Activated naive CD8-positive, alpha-beta T cell treated with anti-CD3 and anti-CD28 coated beads, Interleukin-2, amount 50 U/mL, for 16 hours (primary cell): ENCODE data around the gene PCNX1.
"Not testable (repeated sequence)": the region's sequence is repeated elsewhere in the genome, so short reads cannot be mapped to it uniquely, and the experiment has no call there.

ENCODE experiments used
- DNase-seq: peaks from one replicate; pipeline ENCODE4 v3.0.0-alpha.2; 2020; ENCODE audit warnings: low read depth, low spot score

The PCNX1 gene

DNA sequence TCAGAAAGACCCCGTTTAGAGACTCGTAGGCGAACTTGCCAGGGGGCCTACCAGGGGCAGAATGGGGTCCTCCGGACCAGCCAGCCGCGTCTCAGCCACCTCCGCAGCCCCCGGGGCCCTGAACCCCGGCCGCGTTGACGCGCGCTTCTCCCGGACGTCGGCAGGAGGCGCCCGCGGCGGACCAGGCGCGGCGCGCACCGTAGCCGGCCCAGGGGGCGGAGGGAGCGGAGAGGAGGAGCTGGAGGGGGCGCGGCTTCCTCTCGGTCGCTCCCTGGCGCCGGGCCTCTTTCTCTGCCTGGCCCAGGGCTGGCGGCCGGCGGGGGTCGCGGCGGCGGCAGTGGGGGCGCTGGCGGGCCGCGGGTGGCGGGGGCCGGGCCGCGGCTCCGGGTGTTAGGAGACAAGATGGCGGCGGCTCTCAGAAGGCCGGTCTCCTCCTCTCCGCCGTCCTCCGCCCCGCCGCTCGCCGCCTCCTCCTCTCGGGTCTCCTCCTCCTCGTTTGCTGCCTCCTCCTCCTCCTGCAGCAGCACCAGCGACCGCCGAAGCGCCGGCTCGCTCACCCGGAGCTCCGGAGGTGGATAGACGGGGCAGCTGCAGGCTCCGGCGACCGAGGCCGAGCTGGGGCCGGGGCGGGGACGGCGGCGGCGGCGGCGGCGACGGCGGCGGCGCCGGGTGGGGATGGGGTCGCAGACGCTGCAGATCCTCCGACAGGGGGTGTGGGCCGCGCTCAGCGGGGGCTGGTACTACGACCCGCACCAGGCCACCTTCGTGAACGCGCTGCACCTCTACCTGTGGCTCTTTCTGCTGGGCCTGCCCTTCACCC, at the start of gene PCNX1:
TSS of gene PCNX1 (plus strand) at position 284 of the 820 bp plus-strand sequence. CDS start at position 676, 392 bp downstream.
- DNase-seq, result peak; percentile 67

GRCh38 chr14:70857496-70857890, 49.8 kb upstream of the PCNX1 start:
- no peak for DNase-seq

DNA sequence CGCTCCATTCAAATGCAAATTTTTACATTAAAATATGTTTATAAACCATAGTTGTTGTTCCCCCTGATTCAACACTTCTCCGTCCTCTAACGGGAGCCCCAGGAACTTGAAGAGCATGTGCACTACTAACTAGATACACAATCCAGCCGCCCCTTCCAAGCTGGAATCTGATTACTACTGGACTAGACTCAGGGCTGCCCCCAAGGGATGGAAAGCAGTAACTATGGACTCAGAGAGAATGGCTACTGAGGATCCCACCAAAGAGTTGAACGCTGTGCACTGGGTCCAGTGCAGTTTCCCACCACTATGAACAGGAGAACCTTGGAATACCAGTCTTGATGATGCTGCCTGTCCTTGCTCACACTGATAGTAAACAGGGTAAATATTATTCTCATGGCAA, 48.6 kb upstream of the PCNX1 start:
- DNase-seq, result no peak

DNA sequence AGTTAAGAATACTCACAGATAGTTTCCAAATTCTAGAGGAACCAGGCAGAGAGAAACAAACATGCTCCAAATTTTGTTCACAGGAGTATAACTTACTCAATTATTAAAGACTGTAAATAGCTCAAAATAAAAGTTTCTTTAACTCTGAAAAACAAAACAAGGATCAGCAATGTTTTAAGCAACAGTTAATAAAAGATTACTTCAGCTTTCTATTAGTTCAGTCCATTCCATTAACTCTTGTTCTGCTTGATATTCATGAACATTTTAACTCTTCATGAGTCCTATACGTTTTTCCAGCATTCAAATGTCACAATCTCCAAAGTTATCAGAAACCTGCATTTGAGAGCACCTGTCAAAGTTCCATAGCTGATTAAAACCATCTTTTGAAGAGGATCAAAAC, 40.3 kb upstream of the PCNX1 start:
- DNase-seq, result not testable (repeated sequence)

DNA sequence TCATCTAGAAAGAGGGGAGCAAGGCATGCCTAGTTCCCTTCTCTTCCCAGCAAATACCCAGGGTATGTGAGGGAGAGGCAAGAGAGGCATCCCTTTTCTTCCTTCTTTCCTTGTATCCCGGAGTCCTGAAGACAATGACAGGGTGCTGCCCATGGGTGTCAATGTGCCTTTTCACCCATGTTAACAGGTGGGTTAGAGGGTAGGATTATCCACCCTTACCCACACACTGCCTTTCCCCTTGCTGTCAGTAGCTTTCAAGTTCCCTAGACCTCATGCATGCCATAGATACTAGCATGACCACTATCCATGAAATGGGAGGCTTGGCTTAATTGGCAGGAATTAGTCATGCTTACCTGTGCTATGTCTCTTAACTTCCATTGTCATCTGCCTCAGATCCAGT, 36.3 kb upstream of the PCNX1 start:
- DNase-seq, result no peak

DNA sequence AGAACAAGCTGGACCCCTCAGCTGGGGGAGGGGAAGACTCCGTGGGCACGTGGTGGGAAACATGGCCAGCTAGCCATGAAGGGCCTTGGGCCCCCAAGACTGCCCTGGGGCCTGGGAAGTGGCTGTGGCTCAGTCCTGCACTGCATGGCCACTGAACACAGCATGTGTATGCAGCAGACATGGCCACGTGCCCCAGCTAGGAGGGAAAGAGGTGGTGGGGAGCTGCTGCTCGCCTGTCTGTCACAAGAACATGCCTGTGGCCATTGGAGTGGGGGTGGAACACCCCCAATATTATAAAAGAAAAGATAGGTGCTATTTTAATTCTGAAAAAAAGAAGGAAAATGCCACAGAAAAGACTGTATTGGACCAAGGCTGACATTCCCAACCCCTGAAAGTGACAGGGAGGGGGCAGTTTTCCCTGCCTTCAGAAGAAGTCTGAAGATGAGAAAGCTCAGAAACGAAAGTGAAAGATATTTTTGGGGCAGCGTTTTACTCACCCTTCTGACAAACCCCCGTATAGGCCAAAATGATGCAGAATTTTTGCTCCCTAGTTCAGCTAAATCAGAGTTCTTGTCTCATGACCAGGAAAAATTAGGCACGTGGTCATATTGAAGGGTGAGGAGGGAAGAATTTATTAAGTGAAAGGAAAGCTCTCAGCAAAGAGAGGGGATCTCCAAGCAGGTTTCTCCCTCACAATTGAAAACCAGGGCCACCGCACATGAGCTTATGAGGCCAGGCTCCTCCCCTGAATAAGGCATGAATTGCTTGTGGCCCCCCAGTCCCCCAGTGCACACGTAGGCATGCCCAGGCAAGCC, 35.2 kb upstream of the PCNX1 start:
- DNase-seq, result no peak

DNA sequence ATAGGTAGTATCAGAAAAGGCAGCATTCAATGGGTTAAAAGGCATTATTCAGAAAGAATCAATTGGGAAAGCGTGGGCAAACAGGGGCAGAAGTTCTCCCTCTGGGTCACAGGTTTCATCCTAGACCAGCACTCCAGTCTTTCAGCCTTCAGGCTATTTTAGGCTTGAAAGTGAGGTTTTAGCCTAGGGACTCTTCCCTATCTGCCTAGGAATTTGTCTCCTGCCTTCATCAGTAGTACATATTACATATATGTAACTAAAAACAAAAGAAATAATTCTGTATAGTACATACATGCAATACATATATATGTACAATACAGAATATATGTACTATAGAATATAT, 34.6 kb upstream of the PCNX1 start:
- DNase-seq, result no peak

DNA sequence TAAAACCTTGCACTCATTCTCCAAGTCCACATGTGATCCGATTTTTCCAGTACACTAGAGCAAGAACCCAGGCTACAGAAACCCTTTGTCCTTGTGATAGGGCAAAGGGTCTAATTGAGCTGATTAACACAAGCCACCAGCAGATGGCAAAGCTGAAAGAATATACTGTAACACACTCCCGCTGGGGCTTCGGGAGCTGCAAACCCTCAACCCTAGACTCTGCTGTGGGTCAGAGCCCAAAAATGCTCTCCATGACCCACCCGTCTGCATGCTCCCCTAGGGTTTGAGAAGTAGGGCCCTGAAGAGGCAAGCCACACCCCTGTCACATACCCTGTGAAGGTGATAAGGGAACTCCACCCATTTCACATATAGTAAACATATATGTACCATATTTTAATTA, 33.6 kb upstream of the PCNX1 start:
- no peak for DNase-seq

DNA sequence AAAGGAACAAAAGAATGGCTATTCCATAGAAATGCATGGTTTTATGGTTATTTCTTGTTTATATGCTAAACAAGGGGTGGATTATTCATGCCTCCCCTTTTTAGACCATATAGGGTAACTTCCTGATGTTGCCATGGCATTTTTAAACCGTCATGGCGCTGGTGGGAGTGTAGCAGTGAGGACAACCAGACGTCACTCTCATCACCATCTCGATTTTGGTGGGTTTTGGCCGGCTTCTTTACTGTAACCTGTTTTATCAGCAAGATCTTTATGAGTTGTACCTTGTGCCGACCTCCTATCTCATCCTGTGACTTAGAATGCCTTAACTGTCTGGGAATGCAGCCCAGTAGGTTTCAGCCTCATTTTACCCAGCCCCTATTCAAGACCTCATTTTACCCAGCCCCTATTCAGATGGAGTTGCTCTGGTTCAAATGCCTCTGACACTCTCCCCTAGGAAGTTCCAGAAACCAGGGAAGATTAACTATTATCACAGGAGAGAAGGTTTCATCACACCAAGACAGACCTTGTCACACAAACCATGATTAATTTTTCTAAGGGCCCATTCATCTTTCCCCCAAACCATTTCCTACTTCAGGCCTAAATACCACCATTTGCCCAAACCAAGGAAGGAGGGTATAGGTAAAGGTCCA, 31.3 kb upstream of the PCNX1 start:
- DNase-seq, result not testable (repeated sequence)

DNA sequence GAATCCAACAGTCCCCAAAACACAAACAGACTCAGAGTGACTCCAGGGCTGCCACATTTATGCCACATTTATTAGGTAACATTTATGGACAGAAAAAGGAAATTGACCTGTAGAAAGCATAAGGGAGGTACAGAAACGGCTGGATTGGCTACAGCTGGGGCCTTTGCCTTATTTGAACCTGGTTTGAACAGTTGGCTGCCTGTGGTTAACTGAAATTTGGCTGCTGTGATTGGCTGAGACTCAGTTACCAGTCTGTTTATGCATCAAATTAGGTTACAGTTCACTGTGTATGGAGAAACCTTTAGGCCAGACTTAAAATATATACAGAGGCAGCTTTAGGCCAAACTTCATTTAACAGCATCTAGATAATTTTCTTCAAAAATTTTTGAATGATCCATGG, 27.8 kb upstream of the PCNX1 start:
- DNase-seq, result no peak

GRCh38 chr14:70880888-70881287, 26.4 kb upstream of the PCNX1 start:
- DNase-seq, result not testable (repeated sequence)

DNA sequence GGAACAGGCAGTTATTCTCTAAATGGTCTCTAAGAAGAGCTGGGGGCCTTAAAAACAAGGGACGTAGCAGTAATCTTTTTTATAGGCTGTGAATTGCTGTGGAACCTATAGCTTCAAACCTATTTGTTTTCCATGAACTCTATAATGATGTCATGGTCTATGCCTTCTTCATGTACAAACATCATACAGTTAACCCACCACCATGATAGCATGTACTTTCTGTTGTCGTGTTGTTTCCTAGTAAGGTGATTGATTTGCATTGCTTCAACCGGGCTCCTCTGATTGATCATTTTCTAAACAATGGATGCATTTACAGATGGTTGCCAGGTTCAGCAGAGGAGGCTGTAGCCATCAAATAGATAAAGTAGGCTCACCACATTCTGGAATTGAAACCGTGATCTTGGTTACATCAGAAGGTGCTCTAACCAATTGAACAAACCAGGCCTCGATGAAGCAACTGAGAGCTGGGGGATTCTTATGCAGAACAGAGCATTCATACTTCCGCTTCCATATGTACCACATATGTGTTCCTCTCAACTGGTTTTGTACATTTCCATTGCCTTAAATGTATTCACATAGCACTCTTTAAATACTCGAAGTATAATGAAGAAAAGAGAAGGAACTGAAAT, 25.6 kb upstream of the PCNX1 start:
- no peak for DNase-seq

GRCh38 chr14:70882776-70883492, 24.3 kb upstream of the PCNX1 start:
- no peak for DNase-seq

GRCh38 chr14:70884595-70885342, 22.5 kb upstream of the PCNX1 start:
- no peak for DNase-seq

DNA sequence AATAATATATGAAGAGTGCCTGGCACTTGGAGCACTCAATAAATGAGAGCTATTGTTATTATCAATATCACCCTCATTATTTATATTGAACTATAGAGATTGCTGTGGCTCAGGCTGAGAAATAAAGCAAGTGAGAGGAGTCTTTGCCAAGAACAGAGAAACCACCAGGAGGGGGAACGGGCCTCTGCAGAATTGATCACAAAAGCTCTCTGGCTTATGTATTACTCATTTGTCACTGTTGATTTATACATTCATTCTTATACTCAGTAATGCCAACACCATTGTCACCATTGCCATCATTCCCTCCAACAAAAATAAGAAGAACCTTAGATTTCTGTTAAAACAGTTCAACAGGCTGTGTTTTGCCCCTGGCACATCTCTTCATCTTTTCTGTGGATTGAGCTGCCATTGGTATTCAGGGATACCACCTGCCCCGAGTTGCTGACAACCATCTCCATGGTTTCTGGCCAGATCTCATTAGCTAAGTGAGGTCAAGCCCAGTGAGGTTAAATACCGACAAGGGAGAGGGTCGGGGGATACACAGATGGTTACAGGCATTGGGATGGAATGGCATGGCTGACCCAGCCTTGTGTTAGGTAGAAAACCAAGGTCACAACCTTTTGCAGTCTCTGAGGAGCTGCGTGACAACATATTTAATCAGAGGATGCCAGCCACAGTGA, 21.8 kb upstream of the PCNX1 start:
- DNase-seq, result no peak

GRCh38 chr14:70886421-70887206, 20.6 kb upstream of the PCNX1 start:
- no peak for DNase-seq

GRCh38 chr14:70887207-70887681, 20.0 kb upstream of the PCNX1 start:
- DNase-seq, result no peak

DNA sequence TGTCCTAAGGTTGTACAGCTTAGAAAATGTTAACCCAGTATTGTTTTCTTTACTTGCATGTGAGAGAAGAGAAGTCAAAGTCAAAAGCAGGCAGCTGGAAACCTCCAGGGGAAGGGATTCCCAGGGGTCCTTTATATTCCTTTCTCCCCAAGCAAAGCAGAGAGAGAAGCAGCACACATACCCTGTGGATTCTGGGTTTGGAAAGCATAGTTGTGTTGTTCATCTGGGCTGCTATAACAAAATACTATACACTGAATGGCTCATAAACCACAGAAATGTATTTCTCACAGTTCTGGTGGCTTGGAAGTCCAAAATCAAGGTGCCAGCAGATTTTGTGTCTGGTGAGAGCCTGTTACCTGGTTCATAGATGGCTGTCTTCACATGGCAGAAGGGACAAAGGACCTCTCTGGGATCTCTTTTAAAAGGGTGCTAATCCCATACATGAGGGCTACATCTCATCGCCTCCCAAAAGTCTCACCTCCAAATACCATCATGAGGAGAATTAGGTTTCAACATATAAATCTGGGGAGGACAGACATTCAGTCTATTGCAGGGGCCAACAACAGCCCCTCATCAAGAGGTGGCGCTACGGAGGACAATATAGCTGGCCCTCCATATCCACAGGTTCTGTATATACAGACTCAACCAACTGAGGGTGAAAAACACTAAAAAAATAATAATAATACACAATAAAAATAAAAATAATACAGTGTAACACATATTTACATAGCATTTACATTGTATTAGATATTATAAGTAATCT, 19.3 kb upstream of the PCNX1 start:
- DNase-seq, result no peak
